OCI-LY1 (cell line): Measurements from ENCODE around the gene ZNF497.

Experiments used
- CTCF ChIP-seq: fragments of 200-600 bp; sonication (generic), shearing (Covaris generic); IDR thresholded peaks from 2 replicates; pipeline ENCODE4 v1.5.1; 2017; ENCODE audit warnings: mild to moderate bottlenecking, antibody characterized with exemption, low read length, moderate library complexity, mixed read lengths
- EZH2 ChIP-seq: fragments of 200-600 bp; sonication (generic), shearing (Covaris generic); IDR thresholded peaks from 2 replicates; pipeline ENCODE4 v1.8.0; 2017; ENCODE audit warnings: borderline replicate concordance, mixed run types, mild to moderate bottlenecking, antibody characterized with exemption, low read length, moderate library complexity, mixed read lengths

- no peak for TF ChIP-seq CTCF
- TF ChIP-seq EZH2: no peak
Measured at GRCh38 chr19:58379246-58379645, 16.7 kb upstream of the ZNF497 start.
